Measurements from ENCODE around the gene RPS23. TPM values are rescaled to one million over a fixed set of nuclear protein-coding genes. Genes with fewer than 3 reads are reported as not detected.
A peak's percentile ranks its signal among the peaks of the same experiment; 100 is the strongest.
"Not testable (repeated sequence)": the region's sequence is repeated elsewhere in the genome, so short reads cannot be mapped to it uniquely, and the experiment has no call there.

The RPS23 gene
- total and polyA plus RNA-seq, 2 experiments from 2014 or later: 702 to 1,239 TPM

- H3K27ac ChIP-seq: peak overlapping the region; percentile 82
- H3K27me3 ChIP-seq: no peaks in the 10 kb centered on the region
- DNase-seq (ENCODE audit: low read depth in 1 of 2, low spot score in 1 of 2): no peak
- H3K4me3 ChIP-seq: peak overlapping the region; percentile 82
- TF ChIP-seq CTCF (IDR thresholded peaks at IDR 0.05; ENCODE audit: low read depth, low read length): no peak
- peaks cover 19% of the 10 kb centered on the region for H3K36me3 ChIP-seq
- no peaks in the 10 kb centered on the region for H3K9me3 ChIP-seq (ENCODE audit: low read depth)
- H3K4me1 ChIP-seq (ENCODE audit: low read depth): peaks cover 5% of the 10 kb centered on the region
These were observed 687 bp upstream of the RPS23 start for GRCh38 chr5:82278711-82279370.

- no peaks in the 10 kb centered on the region for H3K9me3 ChIP-seq (ENCODE audit: low read depth)
- TF ChIP-seq CTCF (IDR thresholded peaks at IDR 0.05; ENCODE audit: low read depth, low read length): no peak
- DNase-seq (ENCODE audit: low read depth in 1 of 2, low spot score in 1 of 2): no peak
- peaks cover 19% of the 10 kb centered on the region for H3K36me3 ChIP-seq
- peak overlapping the region; percentile 82 for H3K4me3 ChIP-seq
- no peaks in the 10 kb centered on the region for H3K27me3 ChIP-seq
- peak overlapping the region; percentile 82 for H3K27ac ChIP-seq
- peaks cover 5% of the 10 kb centered on the region for H3K4me1 ChIP-seq (ENCODE audit: low read depth)
These were observed 554 bp downstream of the RPS23 start for GRCh38 chr5:82277613-82277986.

GRCh38 chr5:82276800-82277612 lies 1.1 kb downstream of the RPS23 start:
- peaks cover 19% of the 10 kb centered on the region for H3K36me3 ChIP-seq
- no peaks in the 10 kb centered on the region for H3K27me3 ChIP-seq
- DNase-seq (ENCODE audit: low read depth in 1 of 2, low spot score in 1 of 2): no peak
- no peak for TF ChIP-seq CTCF (IDR thresholded peaks at IDR 0.05; ENCODE audit: low read depth, low read length)
- H3K4me1 ChIP-seq (ENCODE audit: low read depth): peaks cover 5% of the 10 kb centered on the region
- no peaks in the 10 kb centered on the region for H3K9me3 ChIP-seq (ENCODE audit: low read depth)
- peak overlapping the region; percentile 82 for H3K4me3 ChIP-seq
- peak overlapping the region; percentile 82 for H3K27ac ChIP-seq

- Histone ChIP-seq H3K4me3 (no peak overlapping the region), H3K4me1 (ENCODE audit: low read depth) (peaks cover 5% of the 10 kb centered on the region), H3K27ac (no peak overlapping the region), H3K9me3 (ENCODE audit: low read depth) (no peaks in the 10 kb centered on the region), H3K27me3 (no peaks in the 10 kb centered on the region), H3K36me3 (peaks cover 19% of the 10 kb centered on the region)
- TF ChIP-seq CTCF (IDR thresholded peaks at IDR 0.05; ENCODE audit: low read depth, low read length): no peak
- DNase-seq (ENCODE audit: low read depth in 1 of 2, low spot score in 1 of 2): no peak
These were observed 2.9 kb downstream of the RPS23 start for GRCh38 chr5:82275216-82275664.

GRCh38 chr5:82274343-82275211 lies 3.6 kb downstream of the RPS23 start:
- Histone ChIP-seq H3K27ac (peak overlapping the region; percentile 70), H3K36me3 (peaks cover 19% of the 10 kb centered on the region), H3K4me1 (ENCODE audit: low read depth) (peaks cover 5% of the 10 kb centered on the region), H3K27me3 (no peaks in the 10 kb centered on the region), H3K9me3 (ENCODE audit: low read depth) (no peaks in the 10 kb centered on the region), H3K4me3 (no peak overlapping the region)
- no peak for TF ChIP-seq CTCF (IDR thresholded peaks at IDR 0.05; ENCODE audit: low read depth, low read length)
- DNase-seq (ENCODE audit: low read depth in 1 of 2, low spot score in 1 of 2): peak in 1 of 2 donors; percentile 11

GRCh38 chr5:82273426-82273825 lies 4.7 kb downstream of the RPS23 start:
- not testable (repeated sequence) for H3K4me3 ChIP-seq; H3K9me3 ChIP-seq (ENCODE audit: low read depth); H3K27me3 ChIP-seq; DNase-seq (ENCODE audit: low read depth in 1 of 2, low spot score in 1 of 2); H3K4me1 ChIP-seq (ENCODE audit: low read depth)
- peak overlapping the region; percentile 70 for H3K27ac ChIP-seq
- peaks cover 19% of the 10 kb centered on the region for H3K36me3 ChIP-seq

- not testable (repeated sequence) for H3K4me1 ChIP-seq (ENCODE audit: low read depth); DNase-seq (ENCODE audit: low read depth in 1 of 2, low spot score in 1 of 2); H3K9me3 ChIP-seq (ENCODE audit: low read depth); H3K4me3 ChIP-seq; H3K27me3 ChIP-seq
- Histone ChIP-seq H3K27ac (peak overlapping the region; percentile 14), H3K36me3 (peaks cover 19% of the 10 kb centered on the region)
These were observed 5.4 kb downstream of the RPS23 start for GRCh38 chr5:82272571-82273356.
